ENCODE data around the gene KANK4. TPM values are rescaled to one million over a fixed set of nuclear protein-coding genes. Genes with fewer than 3 reads are reported as not detected.

The KANK4 gene
- total RNA-seq, 4 donors from 2014 or later: 0.54 to 0.59 (median 0.56) TPM; not detected in 1

GRCh38 chr1:62208087-62208486 is 111.1 kb downstream of the KANK4 start:
- H3K4me3 ChIP-seq (replicated peaks in 1 of 3): no peak overlapping the region
- DNase-seq: no peak
- no peak overlapping the region for H3K27ac ChIP-seq
- H3K27me3 ChIP-seq: no peaks in the 10 kb centered on the region
- TF ChIP-seq POLR2A (IDR thresholded peaks at IDR 0.05): no peak
- TF ChIP-seq CTCF (IDR thresholded peaks at IDR 0.05): no peak
- H3K36me3 ChIP-seq: no peaks in the 10 kb centered on the region
- intact Hi-C loops (cut with DNase I): no loop called here
- H3K9me3 ChIP-seq: no peaks in the 10 kb centered on the region
- 92 to 93% methylated on average over 5 of the region's 5 CpGs for WGBS, 2 donors
- H3K4me1 ChIP-seq: no peaks in the 10 kb centered on the region

DNA sequence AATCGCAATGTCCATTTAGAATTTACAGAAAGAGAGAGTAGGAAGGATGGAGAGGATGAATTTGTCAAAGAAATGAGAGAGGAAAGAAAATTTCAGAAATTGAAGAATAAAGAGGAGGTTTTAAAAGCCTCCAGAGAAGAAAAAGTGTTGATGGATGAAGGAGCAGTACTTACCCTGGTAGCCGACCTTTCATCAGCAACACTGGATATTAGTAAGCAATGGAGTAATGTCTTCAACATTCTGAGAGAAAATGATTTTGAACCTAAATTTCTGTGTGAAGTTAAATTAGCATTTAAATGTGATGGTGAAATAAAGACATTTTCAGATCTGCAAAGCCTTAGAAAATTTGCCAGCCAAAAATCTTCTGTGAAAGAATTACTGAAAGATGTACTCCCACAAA is 112.0 kb downstream of the KANK4 start:
- H3K36me3 ChIP-seq: no peaks in the 10 kb centered on the region
- no peak for TF ChIP-seq POLR2A (IDR thresholded peaks at IDR 0.05)
- TF ChIP-seq CTCF (IDR thresholded peaks at IDR 0.05): no peak
- no peaks in the 10 kb centered on the region for H3K4me1 ChIP-seq
- H3K27me3 ChIP-seq: no peaks in the 10 kb centered on the region
- 95 to 96% methylated on average over 2 of the region's 2 CpGs for WGBS, 2 donors
- H3K9me3 ChIP-seq: no peaks in the 10 kb centered on the region
- H3K27ac ChIP-seq: no peak overlapping the region
- no peak for DNase-seq
- intact Hi-C loops (cut with DNase I): no loop called here
- no peak overlapping the region for H3K4me3 ChIP-seq (replicated peaks in 1 of 3)

GRCh38 chr1:62198781-62199125 is 120.5 kb downstream of the KANK4 start:
- TF ChIP-seq CTCF (IDR thresholded peaks at IDR 0.05) (no peak), POLR2A (IDR thresholded peaks at IDR 0.05) (no peak)
- intact Hi-C loops (cut with DNase I): no loop called here
- Histone ChIP-seq H3K36me3 (no peaks in the 10 kb centered on the region), H3K4me3 (replicated peaks in 1 of 3) (no peak overlapping the region), H3K27ac (no peak overlapping the region), H3K4me1 (no peaks in the 10 kb centered on the region), H3K27me3 (peaks cover 4% of the 10 kb centered on the region), H3K9me3 (no peaks in the 10 kb centered on the region)
- WGBS, 2 donors: 8 to 10% methylated on average over 3 of the region's 3 CpGs
- DNase-seq: peak in 1 of 2 donors; percentile 8

GRCh38 chr1:62198069-62198780 is 121.0 kb downstream of the KANK4 start:
- Histone ChIP-seq H3K27ac (no peak overlapping the region), H3K4me1 (no peaks in the 10 kb centered on the region), H3K36me3 (no peaks in the 10 kb centered on the region), H3K4me3 (replicated peaks in 1 of 3) (no peak overlapping the region), H3K9me3 (no peaks in the 10 kb centered on the region), H3K27me3 (peaks cover 4% of the 10 kb centered on the region)
- no peak for DNase-seq
- intact Hi-C loops (cut with DNase I): no loop called here
- no peak for TF ChIP-seq POLR2A (IDR thresholded peaks at IDR 0.05)
- TF ChIP-seq CTCF (IDR thresholded peaks at IDR 0.05): no peak
- WGBS, 2 donors: 50 to 59% methylated on average over 14 of the region's 14 CpGs

- no peak overlapping the region for H3K4me3 ChIP-seq (replicated peaks in 1 of 3)
- no peaks in the 10 kb centered on the region for H3K4me1 ChIP-seq
- TF ChIP-seq CTCF (IDR thresholded peaks at IDR 0.05) (no peak), POLR2A (IDR thresholded peaks at IDR 0.05) (no peak)
- 86 to 89% methylated on average over 17 of the region's 17 CpGs for WGBS, 2 donors
- no peak overlapping the region for H3K27ac ChIP-seq
- peaks cover 4% of the 10 kb centered on the region for H3K27me3 ChIP-seq
- intact Hi-C loops (cut with DNase I): no loop called here
- no peak for DNase-seq
- no peaks in the 10 kb centered on the region for H3K36me3 ChIP-seq
- H3K9me3 ChIP-seq: no peaks in the 10 kb centered on the region
Observed at GRCh38 chr1:62196086-62196690, 123.0 kb downstream of the KANK4 start.
